Raji (cell line): ENCODE data around the gene SLC9A9.

Experiments used
- POLR2A ChIP-seq: IDR thresholded peaks from 2 replicates; pipeline ENCODE4 v1.6.1; 2011; ENCODE audit warnings: low read depth, low read length, control low read depth; ENCODE audit not compliant: insufficient read depth

The SLC9A9 gene

DNA sequence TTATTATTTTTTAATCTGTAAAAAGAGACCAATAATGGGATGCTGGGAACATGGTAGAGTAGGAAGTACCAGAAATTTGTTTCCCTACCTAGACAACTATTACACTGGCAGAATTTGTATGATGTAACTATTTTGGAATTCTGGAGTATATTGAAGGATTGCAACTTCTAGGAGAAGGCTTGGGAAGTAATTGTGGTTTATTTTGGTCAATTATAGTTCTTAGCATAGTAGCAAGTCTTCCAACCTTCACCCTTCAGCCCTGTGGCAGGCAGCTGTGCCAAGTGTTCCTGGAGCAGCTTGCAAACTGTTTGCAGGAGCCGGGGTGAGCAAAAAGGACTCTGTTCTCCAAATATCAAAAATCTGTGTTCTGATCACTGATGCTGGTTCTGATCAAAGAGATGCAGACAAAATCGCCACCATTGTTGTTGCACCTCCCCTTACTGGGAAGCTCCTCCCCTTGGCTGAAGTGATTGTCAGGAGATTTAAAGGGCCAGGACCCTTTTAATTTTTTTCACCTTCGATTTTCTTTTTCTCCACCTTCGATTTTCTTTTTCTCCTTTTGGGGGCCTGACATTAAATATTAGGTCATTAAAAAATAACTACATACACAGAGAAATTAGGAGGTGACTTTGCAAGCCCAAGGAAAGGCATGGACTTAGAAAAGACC lies 363.3 kb downstream of the SLC9A9 start:
- TF ChIP-seq POLR2A = no peak

DNA sequence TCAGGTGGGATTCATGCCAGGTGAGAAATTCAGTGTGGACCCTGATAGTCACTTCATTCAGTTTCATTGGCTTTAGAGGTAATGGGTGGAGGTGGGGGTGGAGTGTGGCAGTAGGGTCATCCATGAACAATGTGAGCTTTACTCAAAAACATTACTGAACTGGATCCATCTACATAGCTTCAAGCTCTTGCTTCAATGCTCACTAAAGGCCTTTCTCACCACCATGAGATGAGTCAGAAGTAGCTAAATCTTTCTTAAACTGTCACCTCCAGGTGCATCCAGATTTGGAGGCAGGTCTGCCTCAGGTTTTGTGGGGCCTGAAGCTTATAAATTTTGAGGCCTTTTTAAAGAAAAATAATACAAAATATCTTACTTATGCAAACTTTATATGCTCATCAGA lies 365.1 kb downstream of the SLC9A9 start:
- no peak for TF ChIP-seq POLR2A

DNA sequence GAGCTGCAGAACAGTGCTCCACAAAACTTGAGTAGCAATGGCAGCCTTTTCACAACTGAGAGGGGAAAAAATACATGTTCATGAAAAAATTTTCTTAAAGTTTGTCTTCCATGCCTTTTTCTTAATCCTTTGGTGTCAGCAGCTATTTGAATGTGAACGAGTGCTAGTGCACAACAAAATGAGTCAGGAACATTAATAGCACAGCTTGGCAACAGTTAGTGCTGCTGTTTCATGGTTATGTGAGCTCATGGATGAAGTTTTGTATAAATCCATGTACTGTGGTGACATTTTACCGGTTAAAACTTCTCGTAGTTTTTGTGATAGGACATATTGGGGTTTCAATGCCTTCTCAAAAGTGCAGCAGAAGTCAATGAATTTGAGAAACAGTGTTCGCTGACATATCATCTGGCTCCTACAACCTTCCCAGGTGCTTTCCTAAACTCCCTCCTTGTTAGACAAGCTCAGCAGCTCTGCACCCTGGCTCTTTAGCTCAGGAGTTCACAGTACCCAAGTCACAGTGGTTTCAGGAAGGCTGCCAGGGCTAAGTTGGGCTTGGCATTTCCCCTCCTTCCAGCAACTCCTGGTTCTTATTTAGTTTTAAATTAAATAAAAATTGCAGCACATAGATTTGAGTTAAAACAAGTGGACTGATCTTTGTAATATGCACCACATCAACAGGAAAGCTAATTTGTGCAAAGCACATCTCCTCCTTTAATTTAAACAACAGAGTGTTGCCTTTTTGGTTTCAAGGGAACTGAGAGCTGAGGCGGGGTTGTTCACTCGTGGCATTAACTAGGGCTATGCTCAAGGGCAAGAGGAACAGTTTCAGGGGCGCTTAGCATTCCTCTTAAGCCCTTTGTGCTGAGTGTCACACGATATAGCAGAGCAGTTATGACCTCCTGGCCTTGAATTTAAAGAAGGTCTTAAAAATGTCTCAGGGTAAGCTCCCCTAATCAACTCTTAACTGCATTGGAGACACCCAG lies 365.9 kb downstream of the SLC9A9 start:
- no peak for TF ChIP-seq POLR2A

DNA sequence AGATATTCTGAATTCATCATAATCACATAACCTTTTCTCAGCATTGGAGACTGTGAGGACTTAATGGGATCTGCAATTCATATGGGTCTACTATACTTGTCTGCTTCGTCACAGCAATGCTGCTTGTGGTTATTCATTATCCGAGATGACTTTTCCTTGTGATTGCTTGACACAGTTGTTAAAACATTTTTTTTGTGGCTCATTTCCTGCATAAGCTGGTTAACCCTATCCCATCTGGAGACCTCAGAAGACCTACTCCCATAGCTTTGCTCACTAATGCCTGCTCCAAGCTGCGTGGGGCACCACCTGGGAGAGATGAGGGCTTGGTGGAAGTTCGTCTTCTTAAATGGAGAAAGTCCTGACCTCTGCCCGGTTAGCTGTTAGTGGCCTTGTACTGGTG lies 367.9 kb downstream of the SLC9A9 start:
- TF ChIP-seq POLR2A = no peak

DNA sequence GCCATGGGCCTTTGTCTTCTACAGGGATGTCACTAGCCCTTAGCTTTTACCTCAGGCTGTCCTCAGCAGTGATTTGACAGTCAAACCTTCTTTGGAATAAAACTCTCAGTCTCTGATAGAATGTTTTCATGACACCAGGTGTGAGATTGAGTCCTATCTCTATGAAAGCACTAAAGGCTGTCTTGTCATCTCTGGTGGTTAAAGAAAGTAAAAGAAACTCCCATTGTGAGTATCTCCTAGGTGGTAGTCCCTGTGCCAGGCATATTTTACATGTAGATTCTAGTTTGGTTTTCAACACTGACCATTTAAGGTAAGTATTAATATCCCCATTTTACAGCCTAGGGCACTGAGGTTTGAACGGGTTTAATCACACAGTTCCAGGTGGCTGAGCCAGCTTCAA lies 368.5 kb downstream of the SLC9A9 start:
- no peak for TF ChIP-seq POLR2A

DNA sequence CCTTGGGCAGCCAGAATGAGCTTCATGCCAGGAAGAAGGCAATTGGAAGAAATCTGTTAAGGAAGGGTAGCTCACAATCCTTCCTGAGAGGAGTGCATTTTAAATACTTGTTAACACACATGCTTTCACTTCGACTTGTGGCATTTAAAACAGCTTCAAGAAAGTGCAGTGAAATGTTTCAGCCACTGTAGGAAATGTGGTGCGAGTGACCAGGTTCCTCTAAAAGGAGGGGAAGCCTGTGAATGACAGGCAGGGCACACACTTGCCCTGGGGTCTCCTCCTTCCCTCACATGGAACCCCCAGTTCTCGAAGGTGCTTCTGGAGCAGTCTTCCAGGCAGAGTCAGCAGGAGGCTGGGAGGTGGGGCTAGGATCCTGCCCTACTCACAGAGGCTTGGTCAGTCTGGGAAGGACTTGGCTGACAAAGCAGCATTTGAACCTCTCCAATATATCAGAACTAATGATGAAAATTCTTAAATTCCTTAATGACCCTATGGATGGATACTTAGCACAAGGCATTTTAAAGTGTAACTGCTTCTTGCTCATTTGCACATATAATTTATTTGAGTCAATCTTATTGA lies 370.1 kb downstream of the SLC9A9 start:
- TF ChIP-seq POLR2A = no peak

DNA sequence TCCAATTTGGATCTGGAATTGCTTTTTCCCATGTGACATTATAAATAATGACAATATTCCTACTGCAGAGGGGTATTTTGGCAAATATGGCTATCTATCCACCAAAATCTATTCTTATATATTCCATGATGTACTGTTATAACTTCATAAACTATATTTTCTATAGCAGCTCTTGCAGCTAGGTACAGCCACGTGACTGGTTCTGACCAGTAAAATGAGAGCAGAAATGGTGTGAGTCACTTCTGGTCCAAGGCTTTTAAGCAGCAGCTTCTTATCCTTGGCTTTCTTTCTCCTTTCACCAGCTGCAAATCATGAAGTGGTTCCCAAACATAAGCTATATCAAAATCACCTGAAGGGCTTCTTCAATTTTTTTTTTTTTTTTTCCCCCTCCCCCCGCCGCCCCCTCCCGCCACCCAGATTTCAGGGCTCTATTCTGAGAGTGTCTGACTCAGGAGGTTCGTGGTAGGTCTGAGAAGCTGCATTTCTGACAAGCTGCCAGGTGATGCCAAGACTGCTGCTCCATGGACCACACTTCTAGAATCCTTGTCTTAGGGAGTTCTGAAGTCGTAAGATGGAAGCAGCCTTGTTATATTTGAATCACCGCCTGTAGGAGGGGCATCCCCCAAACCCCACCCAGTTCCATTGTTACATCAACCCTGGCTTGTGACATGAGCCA lies 371.2 kb downstream of the SLC9A9 start:
- no peak for TF ChIP-seq POLR2A

DNA sequence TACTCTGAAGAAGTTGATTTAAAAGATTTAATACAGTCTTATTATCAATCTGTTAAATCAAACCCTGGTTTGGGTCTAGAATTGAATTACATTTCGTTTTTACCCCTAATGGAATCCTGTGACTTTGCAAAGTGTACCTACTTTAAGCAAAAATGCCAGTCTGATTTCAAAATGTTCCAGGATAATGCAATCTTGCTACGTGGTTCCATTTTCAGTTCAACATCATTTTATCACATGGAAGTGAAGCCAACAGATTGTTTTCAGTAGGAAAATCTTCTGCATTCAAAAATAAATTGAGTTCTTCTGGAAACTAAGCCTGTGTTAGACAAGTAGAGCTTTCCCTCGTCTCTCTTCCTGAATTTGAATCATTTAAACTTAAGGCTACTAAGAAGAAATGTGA lies 372.3 kb downstream of the SLC9A9 start:
- no peak for TF ChIP-seq POLR2A

DNA sequence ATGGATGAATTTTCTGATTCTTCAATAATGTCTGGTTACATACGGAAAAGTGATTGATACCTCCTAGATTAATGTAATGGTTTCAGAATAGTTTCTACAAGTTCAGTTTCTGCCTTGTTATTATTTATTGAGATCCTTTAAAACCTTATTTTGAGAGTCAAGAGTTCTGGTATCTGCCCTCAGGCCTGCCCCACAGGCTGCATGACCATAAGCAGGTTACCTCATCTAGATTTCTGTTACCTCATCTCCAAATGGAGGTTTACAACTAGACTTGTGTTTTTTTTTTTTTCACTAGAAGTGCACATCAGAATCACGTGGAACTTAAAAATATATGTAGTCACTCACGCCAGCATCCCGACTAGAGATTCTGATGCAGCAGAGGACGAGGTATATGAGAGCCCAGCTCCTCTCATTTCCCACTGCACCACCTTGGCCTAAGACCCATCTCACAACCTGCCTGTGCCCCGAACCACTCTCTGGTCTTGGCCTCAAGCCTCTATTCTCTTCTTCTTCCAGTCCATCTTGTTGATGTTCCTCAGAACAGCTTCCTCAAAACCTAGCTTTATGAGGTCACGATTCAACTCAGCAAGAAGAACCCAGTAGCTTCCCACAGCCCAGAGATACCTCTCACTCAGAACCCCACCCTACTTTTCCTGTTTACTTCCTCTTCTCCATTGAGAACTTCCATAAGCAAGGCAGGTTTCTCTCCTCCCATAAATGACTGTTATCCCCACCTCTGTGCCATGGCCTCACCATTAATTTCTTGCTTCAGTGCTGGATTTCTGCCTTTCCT lies 375.3 kb downstream of the SLC9A9 start:
- TF ChIP-seq POLR2A = no peak

DNA sequence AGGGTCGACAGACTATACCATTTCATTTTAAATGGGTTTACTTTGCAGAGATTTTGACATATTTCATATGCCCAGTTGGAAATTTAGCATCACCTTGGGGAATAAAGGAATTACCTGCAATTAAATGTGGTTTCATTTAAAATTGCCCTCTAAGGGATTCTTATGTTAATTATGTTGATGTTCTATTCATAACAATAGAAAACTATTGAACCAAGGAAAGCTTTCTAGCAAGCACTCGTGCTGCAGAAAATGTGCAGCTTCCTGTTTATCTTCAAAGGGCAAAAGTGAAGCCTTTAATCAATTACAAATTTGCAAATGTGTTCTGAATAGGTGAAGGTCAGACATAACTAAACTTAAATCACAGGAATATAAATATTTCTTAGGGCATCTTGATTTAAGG lies 376.6 kb downstream of the SLC9A9 start:
- TF ChIP-seq POLR2A = no peak

DNA sequence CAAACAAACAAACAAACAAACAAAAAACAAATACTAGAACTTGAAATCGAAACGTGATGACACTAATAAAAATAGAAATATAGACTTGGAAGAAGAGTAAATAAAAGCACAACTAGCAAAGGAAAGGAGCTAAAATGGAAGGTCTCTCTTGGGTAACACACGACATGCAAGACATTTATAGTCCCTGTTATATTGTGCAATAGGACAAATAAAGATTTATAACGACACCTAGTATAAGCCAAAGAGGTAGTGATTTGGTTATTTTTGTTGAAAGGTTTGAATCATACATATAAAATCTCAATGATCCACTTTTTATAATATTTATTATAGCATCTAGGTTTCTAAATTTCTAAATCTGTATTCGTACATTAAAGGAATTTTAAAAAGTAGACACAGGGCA lies 379.1 kb downstream of the SLC9A9 start:
- TF ChIP-seq POLR2A = no peak

DNA sequence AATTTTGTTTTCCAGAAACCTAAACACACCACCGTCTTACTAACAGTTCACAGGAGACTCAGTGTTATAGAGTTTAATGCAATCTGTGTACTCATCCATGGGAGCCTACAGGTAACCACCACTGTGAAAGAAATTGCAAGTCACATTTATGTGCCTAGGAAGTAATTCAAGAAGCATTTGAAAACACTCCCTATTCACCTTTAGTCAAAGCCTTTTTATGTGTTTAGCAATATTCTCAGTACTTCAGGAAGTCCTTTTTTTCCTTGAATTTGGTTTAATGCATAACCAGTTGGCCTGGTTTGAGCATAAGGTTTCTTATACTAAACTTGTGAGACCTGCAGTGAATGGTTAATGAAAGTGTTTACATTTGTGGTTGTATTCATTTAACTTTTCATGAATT lies 382.6 kb downstream of the SLC9A9 start:
- no peak for TF ChIP-seq POLR2A

DNA sequence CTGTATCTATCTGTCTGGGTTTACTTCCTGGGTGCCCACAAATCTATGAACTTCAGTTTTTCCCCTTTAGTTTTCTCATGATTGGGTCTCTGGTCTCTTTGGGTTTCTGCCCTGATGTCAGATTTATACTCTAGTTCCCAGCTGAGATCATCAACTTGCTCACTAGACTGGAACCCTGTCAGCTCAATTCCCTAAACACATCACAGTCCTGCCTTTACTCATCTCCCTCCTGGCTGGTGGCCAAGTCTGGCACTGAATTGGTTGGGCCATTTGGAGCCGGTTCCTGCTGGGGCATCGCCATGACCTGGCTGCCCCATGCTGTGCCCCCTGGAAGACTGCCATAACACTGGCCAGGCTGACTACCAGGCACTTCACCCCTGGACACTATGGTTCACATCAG lies 383.4 kb downstream of the SLC9A9 start:
- no peak for TF ChIP-seq POLR2A

DNA sequence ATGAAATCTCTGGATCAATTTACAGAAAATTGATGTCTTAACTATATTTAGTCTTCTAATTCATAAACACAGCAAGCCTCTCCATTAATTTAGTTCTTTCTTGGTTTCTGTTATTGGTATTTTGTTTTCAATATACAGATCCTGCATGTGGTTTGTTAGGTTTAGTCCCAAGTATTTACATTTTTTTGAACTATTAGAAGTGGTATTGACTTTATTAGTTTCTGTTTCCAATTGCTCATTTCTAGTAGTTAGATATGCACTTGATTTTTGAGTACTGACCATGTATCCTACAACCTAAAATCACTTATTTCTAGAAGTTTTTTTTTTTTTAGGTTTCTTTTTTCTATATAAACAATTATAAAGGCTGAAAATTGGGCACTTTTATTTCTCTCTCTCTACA lies 392.8 kb downstream of the SLC9A9 start:
- no peak for TF ChIP-seq POLR2A

DNA sequence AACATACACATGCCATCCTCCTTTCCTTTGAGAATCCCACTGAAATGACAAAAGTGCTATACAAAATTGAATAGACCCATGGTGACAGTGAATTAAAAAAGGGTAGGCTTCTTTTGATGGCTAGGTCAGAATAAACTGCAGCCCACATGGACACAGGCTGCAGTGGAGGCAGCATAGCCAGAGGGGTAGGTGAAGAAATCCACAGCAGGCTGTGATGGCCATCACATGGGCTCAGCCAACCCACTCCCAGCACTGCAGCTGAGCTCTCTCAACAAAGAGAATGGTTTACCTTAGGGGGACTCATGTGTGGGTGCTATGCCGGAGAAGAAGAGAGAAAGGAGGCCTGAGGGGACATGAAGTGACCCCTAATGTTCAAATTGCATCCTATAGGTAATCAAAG lies 397.6 kb downstream of the SLC9A9 start:
- no peak for TF ChIP-seq POLR2A
